Activated naive CD4-positive, alpha-beta T cell treated with anti-CD3 and anti-CD28 coated beads, Interleukin-2, amount 10 ng/mL, durations not matched to agents 7 days and 5 days (primary cell): ENCODE results near the gene CORIN.
"Not testable (repeated sequence)": the region's sequence is repeated elsewhere in the genome, so short reads cannot be mapped to it uniquely, and the experiment has no call there.

Source experiments
- CTCF ChIA-PET: fragments of 350-600 bp; sonication (Branson Sonifier 250); formaldehyde crosslinking; loops from one replicate; lab custom pipeline; 2021; ENCODE audit warnings: antibody characterized with exemption; lab: Charles Lee
- DNase-seq: peaks from one replicate; pipeline ENCODE4 v3.0.0-alpha.2; 2020
- H3K27ac Mint-ChIP-seq: one replicate; pipeline ENCODE4 v1.8.0; 2021; ENCODE audit warnings: mild to moderate bottlenecking, moderate library complexity, mixed read lengths
- H3K27me3 Mint-ChIP-seq: one replicate; pipeline ENCODE4 v1.8.0; 2021; ENCODE audit warnings: mild to moderate bottlenecking, mixed read lengths
- H3K36me3 Mint-ChIP-seq: one replicate; pipeline ENCODE4 v1.8.0; 2021; ENCODE audit warnings: mixed read lengths
- H3K4me1 Mint-ChIP-seq: one replicate; pipeline ENCODE4 v1.8.0; 2021; ENCODE audit warnings: mixed read lengths
- H3K4me3 Mint-ChIP-seq: one replicate; pipeline ENCODE4 v1.8.0; 2021; ENCODE audit warnings: mild to moderate bottlenecking, moderate library complexity, mixed read lengths
- H3K9me3 Mint-ChIP-seq: one replicate; pipeline ENCODE4 v1.8.0; 2021; ENCODE audit warnings: mixed read lengths

Gene CORIN

DNA sequence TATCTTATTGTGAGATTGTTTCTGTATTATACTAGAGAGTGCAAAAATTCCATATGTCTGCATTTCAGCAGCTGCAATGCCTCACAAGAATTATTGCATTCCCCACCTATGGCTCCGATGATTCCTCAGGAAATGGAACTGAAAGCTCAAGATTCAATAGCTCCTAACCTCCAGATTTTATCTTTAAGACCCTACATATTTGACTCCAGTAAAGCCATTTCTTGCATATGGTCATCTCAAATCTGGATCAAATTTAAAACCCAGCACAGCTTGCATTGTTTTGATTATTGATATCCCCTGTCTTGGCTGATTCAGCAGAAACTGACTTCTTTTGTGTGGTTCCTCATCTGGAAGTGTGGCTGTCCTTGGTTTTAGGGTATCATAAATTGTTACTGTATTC lies 142.6 kb downstream of the CORIN start:
- Mint-ChIP-seq H3K4me3 (no peak overlapping the region), H3K27me3 (peaks cover 7% of the 10 kb centered on the region), H3K4me1 (no peaks in the 10 kb centered on the region), H3K27ac (no peak overlapping the region), H3K9me3 (no peaks in the 10 kb centered on the region), H3K36me3 (no peaks in the 10 kb centered on the region)
- CTCF ChIA-PET, result interaction anchor here (0.5 kb wide), 1 partner anchor 239 kb away, joined by 3 read pairs; no protein-coding TSS in a partner anchor
- no peak for DNase-seq

- H3K27me3 Mint-ChIP-seq, result peaks cover 7% of the 10 kb centered on the region
- H3K27ac Mint-ChIP-seq, result no peak overlapping the region
- no peaks in the 10 kb centered on the region for H3K36me3 Mint-ChIP-seq
- no peak for DNase-seq
- no peak overlapping the region for H3K4me3 Mint-ChIP-seq
- H3K4me1 Mint-ChIP-seq, result no peaks in the 10 kb centered on the region
- CTCF ChIA-PET, result interaction anchor here (0.8 kb wide), 1 partner anchor 10 kb away, joined by 3 read pairs; no protein-coding TSS in a partner anchor
- no peaks in the 10 kb centered on the region for H3K9me3 Mint-ChIP-seq
Measured at GRCh38 chr4:47694322-47694721, 143.5 kb downstream of the CORIN start.

DNA sequence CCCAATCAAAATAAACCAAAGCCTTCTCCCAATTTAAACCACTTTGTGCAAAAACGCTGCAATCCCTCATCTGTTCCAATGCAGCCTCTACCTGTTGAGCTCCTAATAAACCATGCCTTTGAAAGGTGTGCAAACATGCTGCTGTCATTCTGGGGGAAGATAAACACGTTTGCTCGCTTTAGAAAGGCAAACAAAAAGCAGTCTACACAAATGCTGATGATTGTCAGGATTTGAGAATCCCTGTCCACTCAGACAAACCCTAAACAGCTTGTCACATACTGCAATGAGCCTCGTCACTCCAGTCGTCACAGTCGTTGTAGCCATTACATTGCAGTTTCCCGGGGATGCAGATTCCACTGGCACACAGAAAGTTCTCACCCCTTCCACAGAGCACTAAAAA lies 145.2 kb downstream of the CORIN start:
- H3K4me3 Mint-ChIP-seq, result no peak overlapping the region
- H3K27me3 Mint-ChIP-seq, result peaks cover 7% of the 10 kb centered on the region
- no peaks in the 10 kb centered on the region for H3K36me3 Mint-ChIP-seq
- no peak for DNase-seq
- CTCF ChIA-PET, result no interaction called here
- H3K4me1 Mint-ChIP-seq, result no peaks in the 10 kb centered on the region
- H3K27ac Mint-ChIP-seq, result no peak overlapping the region
- no peaks in the 10 kb centered on the region for H3K9me3 Mint-ChIP-seq

- H3K9me3 Mint-ChIP-seq, CTCF ChIA-PET, H3K27me3 Mint-ChIP-seq, H3K36me3 Mint-ChIP-seq, H3K4me1 Mint-ChIP-seq, H3K27ac Mint-ChIP-seq, DNase-seq, H3K4me3 Mint-ChIP-seq: not testable (repeated sequence)
Measured at GRCh38 chr4:47691757-47692383, 146.0 kb downstream of the CORIN start.

DNA sequence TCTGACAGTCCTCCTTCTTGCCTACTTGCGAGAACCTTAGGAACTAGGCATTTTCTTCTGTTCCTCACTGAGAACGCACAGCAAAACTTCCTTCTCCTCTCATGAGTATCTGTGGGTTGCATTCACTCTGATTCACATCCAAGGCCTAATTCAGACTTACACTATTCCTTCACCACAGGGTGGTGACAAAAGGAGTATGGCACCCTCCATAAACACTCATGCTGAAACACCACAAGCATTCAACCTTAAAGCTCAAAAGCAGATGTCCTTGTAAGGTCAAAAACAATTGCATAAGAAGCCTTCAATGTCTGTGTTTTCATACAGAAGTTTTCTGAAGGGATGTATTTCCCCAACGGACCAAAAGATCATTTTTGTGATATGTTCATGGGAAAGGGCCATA lies 147.3 kb downstream of the CORIN start:
- H3K27ac Mint-ChIP-seq, result no peak overlapping the region
- no peaks in the 10 kb centered on the region for H3K4me1 Mint-ChIP-seq
- no peak overlapping the region for H3K4me3 Mint-ChIP-seq
- peaks cover 7% of the 10 kb centered on the region for H3K27me3 Mint-ChIP-seq
- no peaks in the 10 kb centered on the region for H3K9me3 Mint-ChIP-seq
- no peak for DNase-seq
- no peaks in the 10 kb centered on the region for H3K36me3 Mint-ChIP-seq
- CTCF ChIA-PET, result interaction anchor here (0.6 kb wide), 1 partner anchor 236 kb away, joined by 4 read pairs; no protein-coding TSS in a partner anchor

- peak; percentile 78 for DNase-seq
- CTCF ChIA-PET, result interaction anchor here (0.7 to 6.0 kb wide), 7 partner anchors 10 to 379 kb away, joined by 3 to 42 read pairs (median 6); partner anchors contain the start of gene CORIN
- Mint-ChIP-seq H3K36me3 (no peaks in the 10 kb centered on the region), H3K4me3 (no peak overlapping the region), H3K4me1 (no peaks in the 10 kb centered on the region), H3K27me3 (no peaks in the 10 kb centered on the region), H3K27ac (no peak overlapping the region), H3K9me3 (no peaks in the 10 kb centered on the region)
Measured at GRCh38 chr4:47686294-47686872, 151.5 kb downstream of the CORIN start.

- Mint-ChIP-seq H3K4me1 (no peaks in the 10 kb centered on the region), H3K27ac (no peak overlapping the region), H3K36me3 (no peaks in the 10 kb centered on the region), H3K27me3 (peaks cover 10% of the 10 kb centered on the region), H3K9me3 (no peaks in the 10 kb centered on the region), H3K4me3 (no peak overlapping the region)
- CTCF ChIA-PET, result interaction anchor here (1.2 kb wide), 1 partner anchor 9 kb away, joined by 3 read pairs; no protein-coding TSS in a partner anchor
- DNase-seq, result no peak
Measured at GRCh38 chr4:47675806-47676205, 162.1 kb downstream of the CORIN start.

GRCh38 chr4:47674144-47674543 lies 163.7 kb downstream of the CORIN start:
- no peak overlapping the region for H3K27ac Mint-ChIP-seq
- no peaks in the 10 kb centered on the region for H3K9me3 Mint-ChIP-seq
- CTCF ChIA-PET, result interaction anchor here (0.7 kb wide), 1 partner anchor 106 kb away, joined by 3 read pairs; no protein-coding TSS in a partner anchor
- H3K36me3 Mint-ChIP-seq, result no peaks in the 10 kb centered on the region
- peaks cover 10% of the 10 kb centered on the region for H3K27me3 Mint-ChIP-seq
- H3K4me3 Mint-ChIP-seq, result no peak overlapping the region
- no peak for DNase-seq
- no peaks in the 10 kb centered on the region for H3K4me1 Mint-ChIP-seq

GRCh38 chr4:47672696-47673095 lies 165.2 kb downstream of the CORIN start:
- DNase-seq, result no peak
- no peaks in the 10 kb centered on the region for H3K36me3 Mint-ChIP-seq
- H3K27ac Mint-ChIP-seq, result no peak overlapping the region
- H3K4me1 Mint-ChIP-seq, result no peaks in the 10 kb centered on the region
- H3K27me3 Mint-ChIP-seq, result peaks cover 17% of the 10 kb centered on the region
- CTCF ChIA-PET, result no interaction called here
- H3K4me3 Mint-ChIP-seq, result no peak overlapping the region
- no peaks in the 10 kb centered on the region for H3K9me3 Mint-ChIP-seq

DNA sequence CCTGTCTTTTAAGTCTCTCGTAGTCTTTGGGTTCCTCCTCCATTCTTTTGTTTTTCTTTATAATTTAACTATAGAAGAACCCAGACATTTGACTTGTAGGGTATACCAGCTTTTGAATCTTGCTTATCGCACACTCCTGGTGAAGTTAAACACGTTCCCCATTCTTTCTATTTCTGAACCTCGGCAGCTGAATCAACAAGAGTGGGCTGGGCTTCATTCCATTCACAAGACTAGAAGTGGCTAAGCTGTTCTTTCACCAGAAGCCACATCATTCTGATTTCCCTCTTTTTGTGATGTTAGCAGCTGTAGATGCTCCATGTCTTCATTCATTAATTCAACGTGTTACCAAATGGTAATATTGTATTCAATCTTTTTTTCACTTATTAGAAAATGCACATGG lies 167.9 kb downstream of the CORIN start:
- H3K9me3 Mint-ChIP-seq, result no peaks in the 10 kb centered on the region
- no peaks in the 10 kb centered on the region for H3K4me1 Mint-ChIP-seq
- no peak overlapping the region for H3K4me3 Mint-ChIP-seq
- DNase-seq, result no peak
- no peaks in the 10 kb centered on the region for H3K36me3 Mint-ChIP-seq
- H3K27ac Mint-ChIP-seq, result no peak overlapping the region
- H3K27me3 Mint-ChIP-seq, result peaks cover 12% of the 10 kb centered on the region
- CTCF ChIA-PET, result interaction anchor here (0.6 to 2.7 kb wide), 3 partner anchors 10 to 264 kb away, joined by 3 to 20 read pairs (median 3); no protein-coding TSS in a partner anchor

- H3K27me3 Mint-ChIP-seq, result peaks cover 9% of the 10 kb centered on the region
- H3K36me3 Mint-ChIP-seq, result no peaks in the 10 kb centered on the region
- DNase-seq, result peak; percentile 30
- H3K4me1 Mint-ChIP-seq, result no peaks in the 10 kb centered on the region
- H3K27ac Mint-ChIP-seq, result no peak overlapping the region
- CTCF ChIA-PET, result interaction anchor here (0.6 to 2.7 kb wide), 6 partner anchors 18 to 514 kb away, joined by 3 to 20 read pairs (median 3); no protein-coding TSS in a partner anchor
- no peaks in the 10 kb centered on the region for H3K9me3 Mint-ChIP-seq
- no peak overlapping the region for H3K4me3 Mint-ChIP-seq
Measured at GRCh38 chr4:47668810-47669408, 169.0 kb downstream of the CORIN start.

GRCh38 chr4:47668256-47668655 lies 169.6 kb downstream of the CORIN start:
- H3K27me3 Mint-ChIP-seq, result peaks cover 9% of the 10 kb centered on the region
- CTCF ChIA-PET, result interaction anchor here (0.6 to 2.7 kb wide), 6 partner anchors 18 to 515 kb away, joined by 3 to 20 read pairs (median 3); no protein-coding TSS in a partner anchor
- no peaks in the 10 kb centered on the region for H3K9me3 Mint-ChIP-seq
- no peaks in the 10 kb centered on the region for H3K36me3 Mint-ChIP-seq
- H3K27ac Mint-ChIP-seq, result no peak overlapping the region
- no peak overlapping the region for H3K4me3 Mint-ChIP-seq
- no peaks in the 10 kb centered on the region for H3K4me1 Mint-ChIP-seq
- no peak for DNase-seq

- Mint-ChIP-seq H3K27ac (no peak overlapping the region), H3K4me1 (no peaks in the 10 kb centered on the region), H3K36me3 (no peaks in the 10 kb centered on the region), H3K9me3 (no peaks in the 10 kb centered on the region), H3K4me3 (no peak overlapping the region), H3K27me3 (peaks cover 9% of the 10 kb centered on the region)
- DNase-seq, result no peak
- CTCF ChIA-PET, result interaction anchor here (1.2 kb wide), 1 partner anchor 172 kb away, joined by 3 read pairs; no protein-coding TSS in a partner anchor
Measured at GRCh38 chr4:47667552-47667951, 170.3 kb downstream of the CORIN start.

GRCh38 chr4:47664051-47664826 lies 173.6 kb downstream of the CORIN start:
- no peak for DNase-seq
- Mint-ChIP-seq H3K27ac (no peak overlapping the region), H3K4me1 (no peaks in the 10 kb centered on the region), H3K4me3 (no peak overlapping the region), H3K36me3 (no peaks in the 10 kb centered on the region), H3K27me3 (peaks cover 9% of the 10 kb centered on the region), H3K9me3 (no peaks in the 10 kb centered on the region)
- CTCF ChIA-PET, result interaction anchor here (1.0 kb wide), 1 partner anchor 240 kb away, joined by 3 read pairs; no protein-coding TSS in a partner anchor
